ENCODE measurements around the gene FLNB.

DNA sequence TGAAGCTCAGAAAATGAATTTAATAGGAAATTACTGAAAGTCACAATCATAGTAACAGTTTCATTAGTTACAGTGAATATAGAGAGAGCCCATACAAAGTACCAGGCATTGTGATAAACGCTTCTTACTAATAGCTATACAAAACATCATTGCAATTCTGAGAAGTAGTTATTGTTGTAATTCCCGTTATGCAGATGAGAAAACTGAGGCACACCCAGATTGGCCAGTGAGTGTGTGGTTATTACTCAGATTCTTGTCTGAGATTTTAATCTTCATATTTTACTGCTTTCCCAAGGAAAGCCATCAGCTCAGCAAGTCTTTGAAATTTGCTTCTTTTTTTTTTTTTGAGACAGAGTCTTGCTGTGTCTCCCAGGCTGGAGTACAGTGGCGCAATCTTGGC, 14.3 kb downstream of the FLNB start:
- TF ChIP-seq TAF1 (IDR thresholded peaks at IDR 0.05; ENCODE audit: borderline replicate concordance, insufficient read depth, low read length) (no peak), POLR2AphosphoS5 (IDR thresholded peaks at IDR 0.05; ENCODE audit: low read depth, low read length) (no peak), FOXP2 (optimal IDR thresholded peaks at IDR 0.05; ENCODE audit: borderline replicate concordance, extremely low read depth, extremely low read length, insufficient read depth) (no peak)
- TF ChIP-seq, protein P1, sequence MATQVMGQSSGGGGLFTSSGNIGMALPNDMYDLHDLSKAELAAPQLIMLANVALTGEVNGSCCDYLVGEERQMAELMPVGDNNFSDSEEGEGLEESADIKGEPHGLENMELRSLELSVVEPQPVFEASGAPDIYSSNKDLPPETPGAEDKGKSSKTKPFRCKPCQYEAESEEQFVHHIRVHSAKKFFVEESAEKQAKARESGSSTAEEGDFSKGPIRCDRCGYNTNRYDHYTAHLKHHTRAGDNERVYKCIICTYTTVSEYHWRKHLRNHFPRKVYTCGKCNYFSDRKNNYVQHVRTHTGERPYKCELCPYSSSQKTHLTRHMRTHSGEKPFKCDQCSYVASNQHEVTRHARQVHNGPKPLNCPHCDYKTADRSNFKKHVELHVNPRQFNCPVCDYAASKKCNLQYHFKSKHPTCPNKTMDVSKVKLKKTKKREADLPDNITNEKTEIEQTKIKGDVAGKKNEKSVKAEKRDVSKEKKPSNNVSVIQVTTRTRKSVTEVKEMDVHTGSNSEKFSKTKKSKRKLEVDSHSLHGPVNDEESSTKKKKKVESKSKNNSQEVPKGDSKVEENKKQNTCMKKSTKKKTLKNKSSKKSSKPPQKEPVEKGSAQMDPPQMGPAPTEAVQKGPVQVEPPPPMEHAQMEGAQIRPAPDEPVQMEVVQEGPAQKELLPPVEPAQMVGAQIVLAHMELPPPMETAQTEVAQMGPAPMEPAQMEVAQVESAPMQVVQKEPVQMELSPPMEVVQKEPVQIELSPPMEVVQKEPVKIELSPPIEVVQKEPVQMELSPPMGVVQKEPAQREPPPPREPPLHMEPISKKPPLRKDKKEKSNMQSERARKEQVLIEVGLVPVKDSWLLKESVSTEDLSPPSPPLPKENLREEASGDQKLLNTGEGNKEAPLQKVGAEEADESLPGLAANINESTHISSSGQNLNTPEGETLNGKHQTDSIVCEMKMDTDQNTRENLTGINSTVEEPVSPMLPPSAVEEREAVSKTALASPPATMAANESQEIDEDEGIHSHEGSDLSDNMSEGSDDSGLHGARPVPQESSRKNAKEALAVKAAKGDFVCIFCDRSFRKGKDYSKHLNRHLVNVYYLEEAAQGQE (IDR thresholded peaks at IDR 0.05; ENCODE audit: insufficient read depth in 1 of 2, low read depth in 2 of 2, low read length in 2 of 2), result no peak

Measured in PFSK-1 (cell line).